Subcutaneous adipose tissue (tissue), 4 donors: ENCODE results near the gene NTSR1. TPM values are rescaled to one million over a fixed set of nuclear protein-coding genes. Genes with fewer than 3 reads are reported as not detected.

Source experiments
- CTCF ChIP-seq: fragments of 450-650 bp; IDR thresholded peaks from one replicate; pipeline ENCODE4 v1.5.1; 2016; ENCODE audit warnings: low read depth, mild to moderate bottlenecking, control low read depth, antibody characterized with exemption, moderate library complexity
- total RNA-seq, 4 donors: library from RNA; depleted of rRNA; stranded (reverse); fragments of >200 nt; gene quantifications; one replicate each; pipeline ENCODE4 v1.1.0, GENCODE V29; 2016

Gene NTSR1
- total RNA-seq, 4 donors from 2014 or later: 0.16 TPM; not detected in 3

GRCh38 chr20:62772619-62772989 is 64.0 kb downstream of the NTSR1 start:
- TF ChIP-seq CTCF: no peak

- TF ChIP-seq CTCF: no peak
Observed at GRCh38 chr20:62772990-62773844, 64.6 kb downstream of the NTSR1 start.

- no peak for TF ChIP-seq CTCF
Observed at GRCh38 chr20:62773845-62774714, 65.4 kb downstream of the NTSR1 start.

GRCh38 chr20:62774762-62775161 is 66.1 kb downstream of the NTSR1 start:
- TF ChIP-seq CTCF: no peak

- no peak for TF ChIP-seq CTCF
Observed at GRCh38 chr20:62775206-62775605, 66.6 kb downstream of the NTSR1 start.

GRCh38 chr20:62776035-62776691 is 67.5 kb downstream of the NTSR1 start:
- no peak for TF ChIP-seq CTCF
